ENCODE data around the gene RFC2. TPM values are rescaled to one million over a fixed set of nuclear protein-coding genes. Genes with fewer than 3 reads are reported as not detected.
A peak's percentile ranks its signal among the peaks of the same experiment; 100 is the strongest.

The RFC2 gene
- total RNA-seq, 1 donor from 2014 or later, result 71.3 TPM

- peaks cover under 1% of the 10 kb centered on the region for H3K36me3 ChIP-seq
- Mint-ChIP-seq H3K27me3 (ENCODE audit: insufficient read depth, low read depth) (no peaks in the 10 kb centered on the region), H3K4me1 (peaks cover 13% of the 10 kb centered on the region), H3K9me3 (no peaks in the 10 kb centered on the region), H3K27ac (no peak overlapping the region), H3K36me3 (peaks cover 22% of the 10 kb centered on the region), H3K4me3 (no peak overlapping the region)
- no peaks in the 10 kb centered on the region for H3K27me3 ChIP-seq
- no peak for DNase-seq (ENCODE audit: low spot score)
- peaks cover 100% of the 10 kb centered on the region for H3K79me2 ChIP-seq (ENCODE audit: low read depth)
- peak overlapping the region; percentile 40 for H3K9ac ChIP-seq
- no peaks in the 10 kb centered on the region for H3K4me1 ChIP-seq
- H3K27ac ChIP-seq, result no peak overlapping the region
- no peak overlapping the region for H3K4me2 ChIP-seq
- TF ChIP-seq EZH2phosphoT487 (IDR thresholded peaks at IDR 0.05), result no peak
- TF ChIP-seq CTCF (IDR thresholded peaks at IDR 0.05), result no peak
- no peak for TF ChIP-seq EZH2 (IDR thresholded peaks at IDR 0.05)
- peaks cover 16% of the 10 kb centered on the region for H3F3A ChIP-seq (ENCODE audit: low read depth)
- peaks cover 100% of the 10 kb centered on the region for H4K20me1 ChIP-seq (ENCODE audit: low read depth)
- no peak overlapping the region for H2AFZ ChIP-seq (replicated peaks)
- H3K4me3 ChIP-seq, result no peak overlapping the region
- no peaks in the 10 kb centered on the region for H3K9me3 ChIP-seq (ENCODE audit: low read depth)
These were observed 71.6 kb downstream of the RFC2 start for GRCh38 chr7:74182453-74183090.

- peaks cover 100% of the 10 kb centered on the region for H3K79me2 ChIP-seq (ENCODE audit: low read depth)
- H3K9me3 ChIP-seq (ENCODE audit: low read depth), result no peaks in the 10 kb centered on the region
- no peak for DNase-seq (ENCODE audit: low spot score)
- Mint-ChIP-seq H3K4me1 (peaks cover 15% of the 10 kb centered on the region), H3K9me3 (no peaks in the 10 kb centered on the region), H3K27me3 (ENCODE audit: insufficient read depth, low read depth) (no peaks in the 10 kb centered on the region), H3K27ac (no peak overlapping the region), H3K36me3 (peaks cover 20% of the 10 kb centered on the region), H3K4me3 (no peak overlapping the region)
- H3K4me2 ChIP-seq, result no peak overlapping the region
- H3K4me1 ChIP-seq, result peaks cover under 1% of the 10 kb centered on the region
- peaks cover 8% of the 10 kb centered on the region for H3K36me3 ChIP-seq
- TF ChIP-seq EZH2phosphoT487 (IDR thresholded peaks at IDR 0.05), result no peak
- TF ChIP-seq EZH2 (IDR thresholded peaks at IDR 0.05), result no peak
- no peak for TF ChIP-seq CTCF (IDR thresholded peaks at IDR 0.05)
- H3K4me3 ChIP-seq, result no peak overlapping the region
- no peaks in the 10 kb centered on the region for H3K27me3 ChIP-seq
- H4K20me1 ChIP-seq (ENCODE audit: low read depth), result peaks cover 100% of the 10 kb centered on the region
- no peak overlapping the region for H3K9ac ChIP-seq
- H3K27ac ChIP-seq, result no peak overlapping the region
- H3F3A ChIP-seq (ENCODE audit: low read depth), result peaks cover 18% of the 10 kb centered on the region
- no peak overlapping the region for H2AFZ ChIP-seq (replicated peaks)
These were observed 72.4 kb downstream of the RFC2 start for GRCh38 chr7:74181821-74182220.

MicroRNAs encoded within 50 kb of the gene (microRNA counts, 767-probe panel; counts per million panel counts)
- microRNA hsa-miR-590-3p (460 counts per million, percentile 90 among the panel's probes with 10 or more counts), microRNA hsa-miR-590-5p (1,506 counts per million, percentile 90 among the panel's probes with 10 or more counts)

Small RNA genes within 50 kb of the gene (microRNA-seq; reads per million reads assigned to microRNA genes)
- 274 reads per million, percentile 86 among the genes with 10 or more reads in this experiment for gene MIR590

Small RNA genes within 50 kb of the gene (small RNA-seq; reads per million reads assigned to genes)
- not detected for gene MIR590

Other genes with a start within 250 kb of the RFC2 start
- 0.47 and 1.1 TPM in 2 replicates for gene ELN, start 226.2 kb downstream of the RFC2 start, total RNA-seq (ENCODE audit: low replicate concordance)
- 29.9 and 66.6 TPM in 2 replicates for gene LIMK1, start 170.6 kb downstream of the RFC2 start, total RNA-seq (ENCODE audit: low replicate concordance)
- gene EIF4H, start 80.0 kb downstream of the RFC2 start, total RNA-seq (ENCODE audit: low replicate concordance), result 214 and 315 TPM in 2 replicates
- not detected in 2 replicates for gene LAT2, start 44.4 kb downstream of the RFC2 start, total RNA-seq (ENCODE audit: low replicate concordance)
- 7.5 and 29.6 TPM in 2 replicates for gene CLIP2, start 35.0 kb upstream of the RFC2 start, total RNA-seq (ENCODE audit: low replicate concordance)
- gene GTF2IRD1, start 199.5 kb upstream of the RFC2 start, total RNA-seq (ENCODE audit: low replicate concordance), result 25.6 and 48.5 TPM in 2 replicates